Fibroblast of lung (primary cell): Measurements from ENCODE around the gene RAB11FIP5.

ENCODE experiments used
- EZH2 ChIP-seq: IDR thresholded peaks from 2 replicates; pipeline ENCODE4 v1.5.1; 2012; ENCODE audit warnings: low read length, control low read depth, mild to moderate bottlenecking; ENCODE audit errors: missing control alignments
- TF ChIP-seq, protein P1 (sequence below), 2 donors: IDR thresholded peaks in 1 of 2; conservative IDR thresholded peaks in 1 of 2; 1 replicate in 1 of 2; 2 replicates in 1 of 2; pipeline ENCODE4 v1.5.1; 2011 to 2012; ENCODE audit warnings: low read length in 2 of 2, control low read depth in 1 of 2, inconsistent platforms in 1 of 2, low read depth in 1 of 2, mild to moderate bottlenecking in 1 of 2

DNA sequence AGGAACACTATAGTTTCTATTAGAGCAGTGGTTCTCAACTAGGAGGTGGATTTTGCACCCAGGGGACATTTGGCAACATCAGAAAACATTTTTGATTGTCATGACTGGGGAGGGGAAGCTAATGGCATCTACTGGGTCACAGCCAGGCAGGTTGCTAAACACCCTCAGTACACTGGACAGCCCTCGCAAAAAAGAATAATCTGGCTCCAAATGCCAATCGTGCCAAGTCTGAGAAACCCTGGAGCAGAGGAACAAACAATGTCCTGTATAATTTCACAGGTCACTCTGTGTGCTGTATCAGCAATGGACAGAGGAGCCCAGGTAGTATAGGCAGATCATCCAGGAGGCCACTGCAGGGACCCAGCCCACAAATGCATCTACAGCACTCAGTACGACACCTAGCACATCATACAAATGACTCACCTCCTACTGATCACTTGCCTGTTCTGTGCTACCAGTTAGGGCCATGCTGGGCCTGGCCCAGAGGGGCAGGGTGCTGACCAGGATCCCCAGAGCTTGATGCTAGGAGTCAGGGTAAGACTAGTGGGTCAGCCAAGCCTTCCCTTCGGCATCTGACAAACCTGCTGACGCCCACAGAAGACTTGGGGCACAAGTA is 78.9 kb downstream of the RAB11FIP5 start:
- TF ChIP-seq, protein P1, sequence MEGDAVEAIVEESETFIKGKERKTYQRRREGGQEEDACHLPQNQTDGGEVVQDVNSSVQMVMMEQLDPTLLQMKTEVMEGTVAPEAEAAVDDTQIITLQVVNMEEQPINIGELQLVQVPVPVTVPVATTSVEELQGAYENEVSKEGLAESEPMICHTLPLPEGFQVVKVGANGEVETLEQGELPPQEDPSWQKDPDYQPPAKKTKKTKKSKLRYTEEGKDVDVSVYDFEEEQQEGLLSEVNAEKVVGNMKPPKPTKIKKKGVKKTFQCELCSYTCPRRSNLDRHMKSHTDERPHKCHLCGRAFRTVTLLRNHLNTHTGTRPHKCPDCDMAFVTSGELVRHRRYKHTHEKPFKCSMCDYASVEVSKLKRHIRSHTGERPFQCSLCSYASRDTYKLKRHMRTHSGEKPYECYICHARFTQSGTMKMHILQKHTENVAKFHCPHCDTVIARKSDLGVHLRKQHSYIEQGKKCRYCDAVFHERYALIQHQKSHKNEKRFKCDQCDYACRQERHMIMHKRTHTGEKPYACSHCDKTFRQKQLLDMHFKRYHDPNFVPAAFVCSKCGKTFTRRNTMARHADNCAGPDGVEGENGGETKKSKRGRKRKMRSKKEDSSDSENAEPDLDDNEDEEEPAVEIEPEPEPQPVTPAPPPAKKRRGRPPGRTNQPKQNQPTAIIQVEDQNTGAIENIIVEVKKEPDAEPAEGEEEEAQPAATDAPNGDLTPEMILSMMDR (conservative IDR thresholded peaks at IDR 0.05 in 1 of 2, IDR thresholded peaks at IDR 0.05 in 1 of 2; ENCODE audit: low read depth in 1 of 2, low read length in 2 of 2): no peak
- no peak for TF ChIP-seq EZH2
